Karpas-422 (cell line): ENCODE measurements around the gene CCL5. TPM values are rescaled to one million over a fixed set of nuclear protein-coding genes. Genes with fewer than 3 reads are reported as not detected.

ENCODE experiments used
- DNase-seq: peaks from one replicate; pipeline ENCODE4 v3.0.0-alpha.2; 2015
- H2AFZ ChIP-seq: fragments of 200-600 bp; sonication (generic); 2 replicates; pipeline ENCODE4 v1.6.1; 2014; ENCODE audit warnings: antibody characterized with exemption, low read length, mixed read lengths
- H3K27ac ChIP-seq: fragments of 200-600 bp; sonication (generic); 2 replicates; pipeline ENCODE4 v1.5.1; 2014; ENCODE audit warnings: mild to moderate bottlenecking, low read length, moderate library complexity
- H3K27me3 ChIP-seq: fragments of 200-600 bp; sonication (generic); 2 replicates; pipeline ENCODE4 v1.6.1; 2014; ENCODE audit warnings: low read length, mixed read lengths
- H3K36me3 ChIP-seq: fragments of 200-600 bp; sonication (generic); 2 replicates; pipeline ENCODE4 v1.6.1; 2014; ENCODE audit warnings: low read length, mixed read lengths; ENCODE audit not compliant: insufficient read depth
- H3K4me1 ChIP-seq: fragments of 200-600 bp; sonication (generic); 2 replicates; pipeline ENCODE4 v1.6.1; 2014; ENCODE audit warnings: mild to moderate bottlenecking, low read length, mixed read lengths
- H3K4me2 ChIP-seq: fragments of 200-600 bp; sonication (generic); 2 replicates; pipeline ENCODE4 v1.6.1; 2014; ENCODE audit warnings: low read length, low read depth, mild to moderate bottlenecking; ENCODE audit not compliant: poor library complexity, severe bottlenecking
- H3K4me3 ChIP-seq: fragments of 200-600 bp; sonication (generic); 2 replicates; pipeline ENCODE4 v1.5.1; 2014; ENCODE audit warnings: mild to moderate bottlenecking, antibody characterized with exemption, low read length, mixed read lengths
- H3K79me2 ChIP-seq: fragments of 200-600 bp; sonication (generic); 2 replicates; pipeline ENCODE4 v1.6.1; 2014; ENCODE audit warnings: mild to moderate bottlenecking, low read length, mixed read lengths
- H3K9ac ChIP-seq: fragments of 200-600 bp; sonication (generic); 2 replicates; pipeline ENCODE4 v1.6.0; 2014; ENCODE audit warnings: low read length
- H3K9me2 ChIP-seq: fragments of 200-600 bp; sonication (generic), shearing (Covaris generic); replicated peaks from 2 replicates; pipeline ENCODE4 v1.6.0; 2014; ENCODE audit warnings: mild to moderate bottlenecking, low read length, moderate library complexity; ENCODE audit not compliant: insufficient read depth
- H3K9me3 ChIP-seq: fragments of 300-700, 200-600 bp; sonication (generic); 2 replicates; pipeline ENCODE4 v1.6.1; 2014; ENCODE audit warnings: low read length, mixed read lengths
- H4K20me1 ChIP-seq: fragments of 200-600 bp; sonication (generic); 2 replicates; pipeline ENCODE4 v1.6.1; 2014; ENCODE audit warnings: mild to moderate bottlenecking, antibody characterized with exemption, low read length, low read depth; ENCODE audit not compliant: insufficient read depth
- small RNA-seq: library from RNA; depleted of rRNA; stranded (forward); fragments of <200 nt; gene quantifications from one replicate; pipeline ENCODE3, GENCODE V24; 2014
- total RNA-seq: library from RNA; depleted of rRNA; stranded (reverse); fragments of >200 nt; shearing (Covaris generic); gene quantifications from 2 replicates; pipeline ENCODE4 v1.2.3, GENCODE V29; 2014; ENCODE audit warnings: low replicate concordance; rRNA removed

CCL5 gene
- total RNA-seq, 1 experiment from 2014 or later: not detected

- Histone ChIP-seq H3K9ac (no peak overlapping the region), H3K27ac (no peak overlapping the region), H3K4me1 (no peaks in the 10 kb centered on the region), H3K9me3 (no peaks in the 10 kb centered on the region), H3K4me2 (no peak overlapping the region), H2AFZ (no peak overlapping the region), H3K79me2 (peaks cover 72% of the 10 kb centered on the region), H3K36me3 (peaks cover 71% of the 10 kb centered on the region), H3K4me3 (no peak overlapping the region), H4K20me1 (peaks cover 5% of the 10 kb centered on the region; the same call in 1 of the 2 replicates), H3K9me2 (no peaks in the 10 kb centered on the region), H3K27me3 (no peaks in the 10 kb centered on the region)
- no peak for DNase-seq
Measured at GRCh38 chr17:35825206-35825605, 55.0 kb downstream of the CCL5 start.

Small RNA genes lying within 50 kb of the gene (small RNA-seq; reads per million reads assigned to genes)
- 19,269 reads per million, percentile 100 among the genes with 10 or more reads in this experiment for gene RF00100

Other genes starting within 250 kb of the CCL5 start
- gene RASL10B, start 148.7 kb downstream of the CCL5 start, total RNA-seq: not detected in 2 replicates
- gene GAS2L2, start 127.1 kb downstream of the CCL5 start, total RNA-seq: 0.07 TPM in 1 of 2 replicates, not detected in the other
- not detected in 2 replicates for gene C17orf50, start 119.5 kb downstream of the CCL5 start, total RNA-seq
- gene MMP28, start 84.7 kb downstream of the CCL5 start, total RNA-seq: not detected in 2 replicates
- gene TAF15, start 70.9 kb downstream of the CCL5 start, total RNA-seq: 67.2 and 90.7 TPM in 2 replicates
- not detected in 2 replicates for gene HEATR9, start 11.5 kb downstream of the CCL5 start, total RNA-seq
- 9.7 and 11.0 TPM in 2 replicates for gene RDM1, start 50.4 kb upstream of the CCL5 start, total RNA-seq
- not detected in 2 replicates for gene LYZL6, start 63.4 kb upstream of the CCL5 start, total RNA-seq
- gene CCL16, start 101.1 kb upstream of the CCL5 start, total RNA-seq: not detected in 2 replicates
- gene CCL14, start 106.4 kb upstream of the CCL5 start, total RNA-seq: not detected in 2 replicates
- not detected in 2 replicates for gene CCL15, start 121.2 kb upstream of the CCL5 start, total RNA-seq
- not detected in 2 replicates for gene CCL23, start 137.6 kb upstream of the CCL5 start, total RNA-seq
- not detected in 2 replicates for gene CCL18, start 183.9 kb upstream of the CCL5 start, total RNA-seq
- gene CCL3, start 209.8 kb upstream of the CCL5 start, total RNA-seq: 2.1 TPM in 1 of 2 replicates, not detected in the other
- gene CCL4, start 223.5 kb upstream of the CCL5 start, total RNA-seq: 6.9 and 7.6 TPM in 2 replicates